GM04503 (cell line): ENCODE results near the gene AP3M1.

Experiments used
- DNase-seq: peaks from one replicate; pipeline ENCODE4 v3.0.0-alpha.2; 2012; ENCODE audit warnings: low read depth

AP3M1 gene

GRCh38 chr10:74079936-74080590 lies 70.6 kb downstream of the AP3M1 start:
- DNase-seq, result no peak

GRCh38 chr10:74079028-74079935 lies 71.3 kb downstream of the AP3M1 start:
- no peak for DNase-seq

- DNase-seq, result no peak
Observed at GRCh38 chr10:74078037-74078436, 72.6 kb downstream of the AP3M1 start.

GRCh38 chr10:74077416-74077815 lies 73.2 kb downstream of the AP3M1 start:
- DNase-seq, result no peak

- DNase-seq, result no peak
Observed at GRCh38 chr10:74076961-74077360, 73.7 kb downstream of the AP3M1 start.

GRCh38 chr10:74075906-74076305 lies 74.7 kb downstream of the AP3M1 start:
- DNase-seq, result no peak

- no peak for DNase-seq
Observed at GRCh38 chr10:74072503-74072902, 78.1 kb downstream of the AP3M1 start.

- peak; percentile 84 for DNase-seq
Observed at GRCh38 chr10:74071157-74071556, 79.5 kb downstream of the AP3M1 start.
